Left kidney (tissue), 2 donors: ENCODE data around the gene C16orf96. TPM values are rescaled to one million over a fixed set of nuclear protein-coding genes. Genes with fewer than 3 reads are reported as not detected.

Source experiments
- DNase-seq: peaks from one replicate; pipeline ENCODE4 v3.0.0-alpha.2; 2013
- polyA plus RNA-seq: library from polyadenylated mRNA; unstranded; fragments of 120-200 nt; gene quantifications from one replicate; pipeline ENCODE4 v1.2.1, GENCODE V29; 2013; ENCODE audit not compliant: insufficient read length

Gene C16orf96
- polyA plus RNA-seq, 1 donor, result 0.33 TPM

DNA sequence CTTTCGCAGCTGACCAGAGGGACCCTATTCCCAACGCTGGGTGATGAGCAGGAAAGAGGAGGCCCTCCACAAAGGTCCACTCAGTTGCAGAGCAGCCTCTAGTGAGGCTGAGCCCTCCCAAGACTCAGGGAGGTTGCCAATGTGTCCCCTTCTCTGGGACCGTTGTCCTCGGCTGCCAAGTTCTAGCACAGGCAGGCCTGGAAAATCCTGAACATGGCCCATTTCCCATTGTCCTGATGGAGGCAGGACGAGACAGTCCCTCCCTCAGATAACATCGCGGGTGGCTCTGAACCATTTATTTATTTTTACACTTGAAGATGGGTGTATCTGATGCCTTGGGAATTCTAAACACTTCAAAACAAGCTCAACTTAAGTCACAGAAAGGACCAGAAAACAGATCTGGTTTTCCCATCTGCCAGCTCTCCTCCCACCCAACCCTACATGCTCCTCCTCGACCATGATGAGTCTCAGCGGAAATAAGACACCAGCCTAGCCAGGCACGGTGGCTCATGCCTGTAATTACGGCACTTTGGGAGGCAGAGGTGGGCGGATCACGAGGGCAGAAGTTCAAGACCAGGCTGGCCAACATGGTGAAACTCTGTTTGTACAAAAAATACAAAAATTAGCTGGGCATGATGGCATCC, 30.4 kb upstream of the C16orf96 start:
- DNase-seq, result no peak

DNA sequence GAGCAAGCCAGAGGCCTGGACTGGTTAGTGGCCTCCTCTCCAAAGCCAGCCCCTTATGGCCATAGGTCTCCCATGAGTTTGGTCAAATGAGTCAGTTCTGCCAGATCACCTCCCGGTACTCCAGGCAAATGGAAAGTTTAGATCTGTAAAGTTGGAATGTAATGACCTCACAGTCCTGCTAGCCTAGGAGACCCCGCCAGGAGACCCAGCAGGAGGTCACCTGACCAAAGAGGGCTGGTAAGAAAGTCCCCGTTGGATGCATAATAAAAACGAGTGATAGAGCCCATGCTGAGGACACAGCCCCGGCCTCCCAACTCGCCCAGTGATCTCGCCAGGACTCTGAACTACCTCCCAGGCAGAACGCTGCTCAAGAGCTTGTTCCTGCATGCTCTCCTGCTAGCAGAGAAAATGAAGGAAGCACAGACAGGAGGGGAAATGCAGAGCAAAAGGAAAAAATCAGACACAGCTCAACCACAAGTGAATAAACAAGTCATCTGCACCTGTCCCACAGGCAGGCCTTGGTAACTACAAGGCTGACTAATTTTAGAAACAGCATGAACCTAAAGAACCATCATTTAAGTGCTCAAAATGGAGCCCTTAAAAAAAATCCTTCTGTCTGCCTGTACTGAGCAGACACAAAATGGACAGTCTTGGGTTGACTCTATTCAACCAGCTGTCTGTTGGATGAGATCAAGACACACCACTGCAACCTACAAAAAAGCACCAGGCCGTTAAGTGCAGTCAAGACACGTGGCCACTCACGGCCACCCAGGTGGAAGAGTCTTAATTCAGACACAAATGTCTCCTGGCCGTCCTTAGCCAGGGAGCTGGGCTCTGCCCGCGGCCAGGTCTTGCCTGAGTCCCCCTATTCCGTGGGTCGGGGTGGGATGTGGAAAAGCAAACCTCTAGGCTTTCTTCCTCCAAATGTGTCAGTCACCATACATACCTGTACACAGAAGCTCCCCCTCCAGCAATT, 26.8 kb upstream of the C16orf96 start:
- no peak for DNase-seq

- no peak for DNase-seq
Measured at GRCh38 chr16:4531811-4532210, 24.3 kb upstream of the C16orf96 start.

DNA sequence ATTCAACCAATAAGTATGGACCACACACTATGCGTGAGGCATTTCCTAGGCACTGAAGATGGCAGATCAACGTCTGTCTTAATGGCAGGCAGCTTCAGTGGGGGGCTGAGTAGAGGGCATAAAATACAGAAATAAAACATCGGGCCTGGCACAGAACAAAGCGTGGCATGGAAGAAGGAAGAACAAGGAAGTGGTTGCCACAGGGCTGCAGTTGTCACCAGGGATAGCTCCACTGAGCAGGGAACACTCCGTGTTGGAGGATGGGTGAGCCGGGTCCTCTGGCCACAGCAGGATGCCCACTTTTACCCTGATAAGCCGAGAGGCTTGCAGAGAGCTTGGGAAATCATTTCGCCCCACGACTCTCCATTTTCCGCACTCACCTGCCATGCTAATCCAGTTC, 23.9 kb upstream of the C16orf96 start:
- DNase-seq, result no peak

DNA sequence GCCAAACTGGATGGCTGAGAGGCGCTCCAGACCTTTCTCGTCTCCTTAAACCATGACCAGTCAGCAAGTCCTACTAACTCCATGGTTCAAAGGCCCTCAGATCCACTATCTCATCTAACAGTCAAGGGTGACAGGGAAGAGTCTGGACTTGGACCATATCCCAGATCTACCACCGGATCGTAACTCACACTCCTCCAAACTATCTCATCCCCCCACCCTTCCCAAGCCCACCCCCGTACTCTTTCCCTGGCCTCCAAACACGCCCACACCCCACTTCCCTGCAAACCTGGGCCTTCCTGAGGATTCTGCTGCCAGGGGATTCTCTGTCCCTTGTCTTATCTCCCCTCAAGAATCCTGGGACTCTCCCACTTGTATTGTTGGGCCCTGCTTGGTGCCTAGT, 22.6 kb upstream of the C16orf96 start:
- DNase-seq, result no peak

DNA sequence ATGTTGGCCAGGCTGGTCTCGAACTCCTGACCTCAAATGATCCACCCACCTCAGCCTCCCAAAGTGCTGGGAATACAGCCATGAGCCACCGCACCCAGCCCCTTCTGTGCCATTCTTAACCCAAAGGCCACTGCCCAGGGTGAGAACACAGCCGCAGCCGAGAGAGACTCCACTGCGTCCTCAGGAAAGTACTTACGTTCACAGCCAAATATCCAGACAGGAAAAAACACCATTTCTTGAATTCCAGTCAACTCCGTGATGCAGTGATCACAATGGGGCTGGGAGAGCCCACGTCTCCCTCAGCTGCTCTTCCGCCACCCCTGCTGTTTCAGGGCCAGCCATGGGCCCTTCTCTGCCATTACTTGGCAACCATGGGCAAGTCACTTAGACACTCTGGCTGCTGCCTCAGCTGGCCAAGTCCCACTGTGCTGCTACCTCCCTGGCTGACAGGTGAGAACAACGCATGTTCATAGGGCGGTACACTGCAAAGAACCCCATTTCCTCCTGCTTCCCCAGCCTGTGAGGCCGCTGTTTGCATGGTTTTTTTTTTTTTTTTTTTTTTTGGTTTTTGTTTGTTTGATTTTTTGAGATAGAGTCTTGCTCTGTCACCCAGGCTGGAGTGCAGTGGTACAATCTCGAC, 21.9 kb upstream of the C16orf96 start:
- DNase-seq, result no peak

DNA sequence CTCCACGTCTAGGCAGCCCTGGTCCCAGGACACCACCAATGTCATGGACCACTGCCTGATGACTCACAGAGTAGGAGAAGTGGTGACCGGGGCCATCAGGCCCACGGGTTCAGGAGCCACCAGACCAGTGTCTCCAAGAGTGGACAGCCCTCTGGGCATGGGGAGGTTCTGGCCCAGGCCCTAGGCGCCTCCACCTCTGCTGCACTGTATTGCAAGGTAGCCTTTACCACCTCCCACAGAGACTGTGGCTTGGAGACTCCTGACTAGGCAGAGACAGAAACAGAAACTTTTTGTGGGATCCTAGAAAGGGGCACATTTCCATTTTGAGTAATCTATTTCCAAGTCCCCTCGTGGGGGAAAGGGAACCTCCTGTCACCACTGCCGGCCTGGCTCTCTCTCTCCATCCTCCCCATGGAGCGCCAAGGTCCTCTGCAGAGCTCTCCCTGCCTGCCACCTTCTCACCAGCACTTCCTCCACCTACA, 20.5 kb upstream of the C16orf96 start:
- no peak for DNase-seq

DNA sequence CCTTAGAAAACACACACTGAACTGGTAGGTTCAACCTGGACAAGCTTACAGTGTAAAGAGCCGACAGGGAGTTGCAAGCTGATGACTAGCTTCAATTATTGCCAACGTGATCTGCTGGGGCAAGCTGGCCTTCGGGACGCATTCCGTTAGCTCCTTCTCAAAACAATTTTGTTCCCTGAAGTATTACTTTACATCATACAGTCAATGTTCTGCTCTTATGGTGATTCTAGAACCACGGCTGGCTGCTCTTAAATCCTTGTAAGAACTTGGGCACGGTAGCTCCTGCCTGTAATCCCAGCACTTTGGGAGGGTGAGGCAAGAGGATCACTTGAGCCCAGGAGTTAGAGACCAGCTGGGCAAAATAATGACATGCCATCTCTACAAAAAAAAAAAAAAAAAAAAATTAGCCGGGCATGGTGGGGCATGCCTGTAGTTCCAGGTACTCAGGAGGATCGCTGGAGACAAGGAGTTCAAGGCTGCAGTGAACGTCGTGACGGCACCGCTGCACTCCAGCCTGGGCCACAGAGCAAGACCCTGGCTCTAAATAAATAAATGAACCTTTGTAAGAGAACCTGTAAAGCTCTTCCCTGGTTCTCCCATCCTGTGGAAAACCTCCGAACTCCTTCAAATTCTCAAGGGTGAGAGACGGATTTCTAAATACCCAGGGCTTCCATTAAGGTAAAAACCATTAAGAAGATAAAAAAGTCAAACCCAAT, 19.6 kb upstream of the C16orf96 start:
- no peak for DNase-seq

GRCh38 chr16:4537376-4538343, 18.5 kb upstream of the C16orf96 start:
- no peak for DNase-seq

DNA sequence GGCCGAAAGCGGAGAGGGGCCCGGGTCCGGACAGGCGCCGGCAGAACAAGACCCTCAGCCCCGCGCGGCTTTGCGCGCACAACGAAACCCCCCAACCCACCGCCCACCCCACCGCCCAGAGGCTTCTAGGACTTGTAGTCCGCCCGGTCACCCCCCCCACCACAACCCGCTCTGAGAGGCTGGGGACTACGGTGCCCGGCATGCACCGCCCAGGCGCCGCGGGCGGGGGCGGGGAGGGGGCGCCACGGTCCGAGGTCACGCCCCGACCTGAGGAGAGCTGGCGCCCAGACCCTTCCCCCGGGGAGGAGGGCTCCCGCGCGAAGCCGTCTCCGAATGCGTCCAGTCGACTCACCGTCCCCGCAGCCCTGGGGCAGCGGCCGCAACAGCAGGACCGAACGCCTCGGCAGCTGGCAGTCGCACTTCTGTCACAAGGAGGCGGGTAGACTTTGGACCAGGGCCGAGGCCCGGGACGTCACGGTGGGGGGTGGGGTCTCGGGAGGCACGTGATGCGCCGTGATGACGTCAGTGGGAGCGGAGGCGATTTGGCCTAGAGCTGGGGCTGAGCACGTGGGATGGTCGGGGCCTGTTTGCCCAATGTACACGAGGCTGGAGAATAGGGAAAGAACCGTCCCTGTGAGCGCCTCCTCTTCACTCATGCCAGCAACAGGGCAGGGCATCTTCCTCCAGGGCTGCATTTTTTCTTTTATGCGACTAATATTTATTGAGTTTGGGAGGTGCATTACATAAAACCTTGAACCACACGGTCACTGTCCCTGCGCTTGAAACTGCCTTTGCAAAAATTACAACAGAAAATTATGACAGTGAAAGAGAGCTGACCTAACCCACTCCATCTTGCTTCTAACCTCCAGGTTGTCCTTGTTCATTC, 17.5 kb upstream of the C16orf96 start, which contains the start of gene CDIP1:
CDIP1 (minus strand) TSS at position 424 of the 886 bp plus-strand sequence. CDS start 24,643 bp downstream, outside the sequence.
- peak; percentile 93 for DNase-seq

- DNase-seq, result no peak
Measured at GRCh38 chr16:4539716-4540284, 16.3 kb upstream of the C16orf96 start.

GRCh38 chr16:4544473-4544872, 11.7 kb upstream of the C16orf96 start:
- no peak for DNase-seq

- DNase-seq, result no peak
Measured at GRCh38 chr16:4548124-4548523, 8.0 kb upstream of the C16orf96 start.

DNA sequence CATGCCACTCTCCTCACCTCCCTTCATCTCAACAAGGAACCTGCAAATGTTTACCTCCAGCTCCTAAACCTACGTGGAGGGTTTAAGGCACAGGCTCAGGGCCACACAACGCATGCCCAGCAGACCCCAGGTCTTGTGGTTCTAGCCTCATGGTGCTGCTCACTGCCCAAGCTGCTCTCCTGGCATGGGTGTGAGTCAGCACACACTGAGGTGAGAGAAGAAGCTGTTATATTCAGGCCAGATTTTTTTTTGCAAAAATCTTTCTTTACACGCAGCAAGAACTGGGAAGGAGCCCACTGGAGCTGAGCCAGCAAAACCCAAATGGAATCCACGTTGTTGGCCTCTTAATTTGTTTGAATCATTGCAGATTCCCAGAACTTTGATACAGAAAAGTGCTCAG, 5.5 kb upstream of the C16orf96 start:
- no peak for DNase-seq

DNA sequence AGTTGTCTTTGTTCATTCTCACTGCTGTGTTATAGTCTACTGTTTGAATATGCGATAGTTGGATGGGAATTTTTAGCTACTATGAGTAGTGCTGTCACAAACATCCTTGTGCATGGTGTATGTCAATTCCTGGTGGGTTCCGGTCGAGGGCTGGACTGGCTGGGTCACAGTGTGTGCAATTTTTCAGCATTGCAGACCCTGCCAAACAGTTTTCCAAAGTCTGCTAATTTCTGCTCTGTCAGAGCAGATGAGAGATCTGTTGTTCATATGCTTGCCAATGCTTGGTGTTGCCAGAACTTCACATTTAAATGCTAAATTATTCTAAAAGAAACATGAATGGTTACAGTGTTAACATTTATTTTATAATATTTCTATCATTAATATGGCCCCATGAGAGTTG, 3.6 kb upstream of the C16orf96 start:
- DNase-seq, result no peak

DNA sequence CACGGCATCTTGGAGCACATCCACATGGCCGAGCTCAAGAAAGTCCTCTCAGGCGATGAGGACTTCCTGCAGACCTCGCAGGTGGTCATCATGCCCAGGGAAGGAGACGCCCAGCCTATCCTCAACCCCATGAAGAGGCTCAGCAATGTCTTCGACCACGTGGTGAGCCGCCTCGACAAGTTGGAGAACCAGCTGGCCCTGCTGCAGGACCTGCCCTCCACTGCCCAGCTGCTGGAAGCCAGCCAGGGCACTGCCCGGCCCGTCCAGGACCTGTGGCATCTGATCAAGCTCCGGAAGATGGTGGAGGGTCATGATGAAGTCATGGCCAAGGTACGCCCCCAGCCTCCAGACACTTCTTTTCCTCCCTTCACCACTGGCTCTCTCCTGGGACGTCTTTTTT, 440 bp downstream of the C16orf96 start:
- DNase-seq, result no peak

GRCh38 chr16:4557973-4558372, 1.8 kb downstream of the C16orf96 start:
- DNase-seq, result no peak

DNA sequence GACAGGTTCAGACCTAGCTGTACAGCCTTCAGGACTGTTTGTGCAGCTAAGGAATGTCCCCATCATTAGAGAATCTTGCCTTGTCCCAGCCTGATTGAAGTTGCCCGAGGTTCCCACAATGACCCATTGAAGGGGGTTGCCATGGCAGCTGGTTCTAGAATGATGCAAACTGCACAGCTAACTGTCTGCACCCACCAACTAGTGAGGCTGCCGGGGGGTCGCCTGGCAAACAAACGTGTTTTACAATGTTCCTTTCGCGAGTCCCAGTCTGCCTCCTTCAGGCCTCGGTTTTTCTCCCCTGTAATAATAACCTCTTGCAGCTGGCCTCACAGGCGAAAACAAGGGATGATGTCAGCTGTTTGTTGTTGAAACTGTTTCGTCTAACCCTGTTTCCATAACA, 5.5 kb downstream of the C16orf96 start:
- no peak for DNase-seq

DNA sequence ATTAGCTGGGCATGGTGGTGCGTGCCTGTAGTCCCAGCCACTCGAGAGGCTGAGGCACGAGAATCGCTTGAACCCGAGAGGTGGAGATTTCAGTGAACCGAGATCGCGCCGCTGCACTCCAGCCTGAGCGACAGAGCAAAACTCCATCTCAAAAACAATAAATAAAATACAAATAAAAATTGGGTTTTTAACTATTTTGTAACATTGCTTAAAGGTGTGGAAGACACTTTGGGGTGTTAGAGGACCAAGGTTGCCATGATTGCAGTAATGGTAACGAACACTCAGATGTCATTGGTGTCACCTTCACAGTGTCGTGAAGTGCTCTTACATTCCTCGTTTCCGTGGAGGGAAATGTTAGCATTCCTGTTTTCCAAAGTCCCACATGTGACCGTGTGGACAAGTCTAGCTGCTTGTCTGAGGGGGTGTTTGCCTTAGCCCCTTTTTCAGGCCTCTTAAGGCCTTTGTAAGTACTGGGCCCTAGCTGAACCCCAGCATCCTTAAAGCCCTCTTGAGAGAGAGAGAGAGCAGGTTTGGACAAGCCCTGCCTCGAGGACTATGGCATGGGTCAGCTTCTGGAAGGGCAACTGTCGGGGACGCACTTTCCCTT, 8.6 kb downstream of the C16orf96 start:
- DNase-seq, result no peak
